ENCODE results near the gene SERPINE3. TPM values are rescaled to one million over a fixed set of nuclear protein-coding genes. Genes with fewer than 3 reads are reported as not detected.

SERPINE3 gene
- total RNA-seq, 1 experiment from 2014 or later, result not detected

DNA sequence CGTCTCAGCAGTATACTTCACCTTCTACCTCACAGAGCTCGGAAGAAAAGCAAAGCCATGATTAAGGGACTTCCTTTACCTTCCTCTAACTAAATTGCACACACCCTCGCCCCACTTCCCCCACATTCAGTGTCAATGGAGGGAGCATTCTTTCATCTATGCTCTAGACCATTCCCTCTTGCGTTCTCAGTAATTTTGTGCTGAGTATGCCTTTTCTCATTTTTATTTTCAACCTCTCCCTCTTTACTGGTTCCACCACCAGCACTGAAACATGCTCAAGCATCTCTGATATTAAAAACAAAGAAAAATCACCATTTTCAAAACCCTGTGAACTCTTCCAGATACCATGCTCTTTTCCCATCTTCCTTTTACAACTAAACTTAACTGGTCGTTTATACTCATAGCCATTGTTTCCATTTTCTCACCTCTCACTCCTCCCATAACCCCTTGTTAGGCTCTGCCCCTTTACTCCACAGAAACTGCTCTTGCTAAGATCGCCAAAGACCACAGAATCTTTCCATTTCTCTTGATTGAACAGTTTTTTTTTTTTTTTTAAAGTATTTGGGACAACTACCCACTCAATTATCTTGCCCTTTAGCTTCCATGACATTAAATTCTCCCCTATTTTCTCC lies 32.4 kb downstream of the SERPINE3 start:
- Histone ChIP-seq H3K4me1 (ENCODE audit: insufficient read depth, low read length, poor library complexity, severe bottlenecking) (no peaks in the 10 kb centered on the region), H3K27ac (ENCODE audit: low read depth, low read length, poor library complexity, severe bottlenecking) (no peak overlapping the region), H3K36me3 (ENCODE audit: insufficient read depth, low read length, poor library complexity, severe bottlenecking) (peaks cover 85% of the 10 kb centered on the region), H3K27me3 (replicated peaks; ENCODE audit: insufficient read depth, low read depth, low read length, poor library complexity) (no peaks in the 10 kb centered on the region), H3K9me3 (ENCODE audit: low read depth, low read length, poor library complexity, severe bottlenecking) (no peaks in the 10 kb centered on the region), H3K4me3 (ENCODE audit: low read depth, low read length, poor library complexity, severe bottlenecking) (no peak overlapping the region)
- ChIA-PET CTCF (no interaction called here), POLR2A (ENCODE audit: low non-redundant PET) (no interaction called here)
- no peak for TF ChIP-seq EZH2 (IDR thresholded peaks at IDR 0.05; ENCODE audit: borderline replicate concordance, low read depth, low read length, poor library complexity, severe bottlenecking)
- DNase-seq (ENCODE audit: low spot score), result no peak
- intact Hi-C loops (cut with micrococcal nuclease; ENCODE audit: unreplicated experiment), result no loop called here
- BruUV-seq (replicated peaks), result no TSS peak

DNA sequence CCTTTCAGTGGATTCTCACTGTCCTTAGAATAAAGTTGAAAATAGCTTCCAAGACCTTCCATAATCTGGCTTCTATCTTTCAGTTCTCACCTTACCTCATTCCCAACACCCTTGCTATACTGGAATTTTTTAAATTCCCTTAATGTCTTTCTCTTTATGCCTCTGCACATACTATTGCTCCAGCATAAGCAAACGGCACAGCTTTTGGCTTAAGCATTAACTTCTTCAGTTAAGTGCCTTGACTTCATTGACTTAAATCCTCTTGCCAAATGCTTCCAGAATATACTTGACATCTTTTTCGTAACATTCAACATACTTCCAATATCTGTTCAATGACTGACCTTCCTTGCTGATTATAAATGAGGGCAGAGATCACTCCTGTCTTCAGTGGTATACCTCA lies 34.0 kb downstream of the SERPINE3 start:
- intact Hi-C loops (cut with micrococcal nuclease; ENCODE audit: unreplicated experiment), result no loop called here
- Histone ChIP-seq H3K27me3 (replicated peaks; ENCODE audit: insufficient read depth, low read depth, low read length, poor library complexity) (no peaks in the 10 kb centered on the region), H3K4me3 (ENCODE audit: low read depth, low read length, poor library complexity, severe bottlenecking) (no peak overlapping the region), H3K4me1 (ENCODE audit: insufficient read depth, low read length, poor library complexity, severe bottlenecking) (no peaks in the 10 kb centered on the region), H3K9me3 (ENCODE audit: low read depth, low read length, poor library complexity, severe bottlenecking) (no peaks in the 10 kb centered on the region), H3K27ac (ENCODE audit: low read depth, low read length, poor library complexity, severe bottlenecking) (no peak overlapping the region), H3K36me3 (ENCODE audit: insufficient read depth, low read length, poor library complexity, severe bottlenecking) (peaks cover 84% of the 10 kb centered on the region)
- ChIA-PET CTCF (no interaction called here), POLR2A (ENCODE audit: low non-redundant PET) (no interaction called here)
- DNase-seq (ENCODE audit: low spot score), result no peak
- no TSS peak for BruUV-seq (replicated peaks)
- no peak for TF ChIP-seq EZH2 (IDR thresholded peaks at IDR 0.05; ENCODE audit: borderline replicate concordance, low read depth, low read length, poor library complexity, severe bottlenecking)
- TF ChIP-seq, protein P1, sequence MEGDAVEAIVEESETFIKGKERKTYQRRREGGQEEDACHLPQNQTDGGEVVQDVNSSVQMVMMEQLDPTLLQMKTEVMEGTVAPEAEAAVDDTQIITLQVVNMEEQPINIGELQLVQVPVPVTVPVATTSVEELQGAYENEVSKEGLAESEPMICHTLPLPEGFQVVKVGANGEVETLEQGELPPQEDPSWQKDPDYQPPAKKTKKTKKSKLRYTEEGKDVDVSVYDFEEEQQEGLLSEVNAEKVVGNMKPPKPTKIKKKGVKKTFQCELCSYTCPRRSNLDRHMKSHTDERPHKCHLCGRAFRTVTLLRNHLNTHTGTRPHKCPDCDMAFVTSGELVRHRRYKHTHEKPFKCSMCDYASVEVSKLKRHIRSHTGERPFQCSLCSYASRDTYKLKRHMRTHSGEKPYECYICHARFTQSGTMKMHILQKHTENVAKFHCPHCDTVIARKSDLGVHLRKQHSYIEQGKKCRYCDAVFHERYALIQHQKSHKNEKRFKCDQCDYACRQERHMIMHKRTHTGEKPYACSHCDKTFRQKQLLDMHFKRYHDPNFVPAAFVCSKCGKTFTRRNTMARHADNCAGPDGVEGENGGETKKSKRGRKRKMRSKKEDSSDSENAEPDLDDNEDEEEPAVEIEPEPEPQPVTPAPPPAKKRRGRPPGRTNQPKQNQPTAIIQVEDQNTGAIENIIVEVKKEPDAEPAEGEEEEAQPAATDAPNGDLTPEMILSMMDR (conservative IDR thresholded peaks at IDR 0.05; ENCODE audit: low read depth, low read length), result no peak

DNA sequence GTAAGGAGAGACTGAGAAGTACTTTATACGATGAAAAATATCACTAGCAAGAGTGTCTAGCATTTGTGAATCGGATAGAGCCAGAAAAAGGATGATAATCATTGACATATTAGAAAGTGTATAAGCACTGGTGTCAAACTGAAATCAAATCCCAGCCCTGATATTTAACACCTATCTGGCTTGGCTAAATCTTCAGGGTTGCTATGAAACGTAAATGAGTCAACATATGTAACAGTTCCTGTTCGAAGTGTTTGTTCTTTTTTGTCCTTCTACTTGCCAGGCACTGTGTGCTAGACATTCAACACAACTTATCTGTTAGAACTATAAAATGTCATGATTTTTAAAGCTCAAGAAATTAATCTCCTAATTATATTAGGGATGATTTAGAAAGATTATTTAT lies 40.8 kb downstream of the SERPINE3 start:
- Histone ChIP-seq H3K27ac (ENCODE audit: low read depth, low read length, poor library complexity, severe bottlenecking) (no peak overlapping the region), H3K27me3 (replicated peaks; ENCODE audit: insufficient read depth, low read depth, low read length, poor library complexity) (no peaks in the 10 kb centered on the region), H3K4me3 (ENCODE audit: low read depth, low read length, poor library complexity, severe bottlenecking) (no peak overlapping the region), H3K4me1 (ENCODE audit: insufficient read depth, low read length, poor library complexity, severe bottlenecking) (no peaks in the 10 kb centered on the region), H3K36me3 (ENCODE audit: insufficient read depth, low read length, poor library complexity, severe bottlenecking) (peaks cover 84% of the 10 kb centered on the region), H3K9me3 (ENCODE audit: low read depth, low read length, poor library complexity, severe bottlenecking) (no peaks in the 10 kb centered on the region)
- no peak for DNase-seq (ENCODE audit: low spot score)
- no peak for TF ChIP-seq EZH2 (IDR thresholded peaks at IDR 0.05; ENCODE audit: borderline replicate concordance, low read depth, low read length, poor library complexity, severe bottlenecking)
- TF ChIP-seq, protein P1 (conservative IDR thresholded peaks at IDR 0.05; ENCODE audit: low read depth, low read length), result no peak
- ChIA-PET CTCF (no interaction called here), POLR2A (ENCODE audit: low non-redundant PET) (no interaction called here)
- intact Hi-C loops (cut with micrococcal nuclease; ENCODE audit: unreplicated experiment), result no loop called here
- no TSS peak for BruUV-seq (replicated peaks)

DNA sequence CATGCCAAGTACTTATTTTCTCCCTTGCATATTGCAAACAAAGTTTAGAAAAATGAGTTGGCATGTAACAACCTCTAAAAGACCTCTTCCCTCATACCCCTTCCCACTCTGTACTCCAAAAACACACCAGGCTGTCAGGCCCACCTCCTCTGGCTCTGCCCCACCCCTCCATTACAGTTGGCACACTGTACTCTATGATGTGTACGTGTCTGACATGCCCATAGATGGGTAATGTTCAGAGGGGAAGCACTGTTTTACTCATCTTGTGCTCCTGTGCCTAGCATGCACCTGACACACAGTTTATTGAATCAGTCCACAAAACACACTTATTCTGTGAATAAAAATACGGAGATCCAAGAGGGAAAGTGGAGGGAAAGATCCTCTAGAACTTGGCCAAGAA lies 45.6 kb downstream of the SERPINE3 start:
- H3K4me3 ChIP-seq (ENCODE audit: low read depth, low read length, poor library complexity, severe bottlenecking), result no peak overlapping the region
- no peaks in the 10 kb centered on the region for H3K27me3 ChIP-seq (replicated peaks; ENCODE audit: insufficient read depth, low read depth, low read length, poor library complexity)
- intact Hi-C loops (cut with micrococcal nuclease; ENCODE audit: unreplicated experiment), result no loop called here
- ChIA-PET CTCF (no interaction called here), POLR2A (ENCODE audit: low non-redundant PET) (no interaction called here)
- BruUV-seq (replicated peaks), result no TSS peak
- H3K27ac ChIP-seq (ENCODE audit: low read depth, low read length, poor library complexity, severe bottlenecking), result no peak overlapping the region
- no peaks in the 10 kb centered on the region for H3K9me3 ChIP-seq (ENCODE audit: low read depth, low read length, poor library complexity, severe bottlenecking)
- no peak for TF ChIP-seq EZH2 (IDR thresholded peaks at IDR 0.05; ENCODE audit: borderline replicate concordance, low read depth, low read length, poor library complexity, severe bottlenecking)
- TF ChIP-seq, protein P1 (conservative IDR thresholded peaks at IDR 0.05; ENCODE audit: low read depth, low read length), result no peak
- H3K36me3 ChIP-seq (ENCODE audit: insufficient read depth, low read length, poor library complexity, severe bottlenecking), result peaks cover 38% of the 10 kb centered on the region
- no peak for DNase-seq (ENCODE audit: low spot score)
- no peaks in the 10 kb centered on the region for H3K4me1 ChIP-seq (ENCODE audit: insufficient read depth, low read length, poor library complexity, severe bottlenecking)
